Upper lobe of left lung (tissue), 6 donors: ENCODE measurements around the gene ZNF653. TPM values are rescaled to one million over a fixed set of nuclear protein-coding genes. Genes with fewer than 3 reads are reported as not detected.
A peak's percentile ranks its signal among the peaks of the same experiment; 100 is the strongest.
"Not testable (repeated sequence)": the region's sequence is repeated elsewhere in the genome, so short reads cannot be mapped to it uniquely, and the experiment has no call there.

Experiments used
- ATAC-seq, 2 donors: fragments of 200-7000 bp; cut with Tn5 transposase; one replicate each; pipeline ENCODE4 v1.9.1; 2022; ENCODE audit warnings: mild to moderate bottlenecking in 2 of 2, moderate library complexity in 2 of 2; ENCODE audit not compliant: low FRiP score in 2 of 2
- DNase-seq, 2 donors: peaks; one replicate each; pipeline ENCODE4 v3.0.0-alpha.2; 2019 to 2020
- H3K27ac ChIP-seq, 4 donors: fragments of 200-600 bp; sonication (generic); one replicate each; pipeline ENCODE4 v1.5.1; 2016 to 2019
- H3K27me3 ChIP-seq, 4 donors: fragments of 200-600 bp; sonication (generic); one replicate each; pipeline ENCODE4 v1.5.1; 2017 to 2019
- H3K36me3 ChIP-seq, 4 donors: fragments of 200-600 bp; sonication (generic); one replicate each; pipeline ENCODE4 v1.5.1; 2016 to 2019
- H3K4me1 ChIP-seq, 4 donors: fragments of 200-600 bp; sonication (generic); one replicate each; pipeline ENCODE4 v1.5.1; 2018 to 2019
- H3K4me3 ChIP-seq, 4 donors: fragments of 200-600 bp; sonication (generic); one replicate each; pipeline ENCODE4 v1.5.1; 2017 to 2019; ENCODE audit warnings: mild to moderate bottlenecking in 2 of 4, moderate library complexity in 1 of 4
- H3K9me3 ChIP-seq, 4 donors: fragments of 200-600 bp; sonication (generic); one replicate each; pipeline ENCODE4 v1.5.1; 2018 to 2019
- EP300 ChIP-seq, 4 donors: sonication (generic); formaldehyde crosslinking; IDR thresholded peaks; one replicate each; pipeline ENCODE4 v1.5.1; 2017; ENCODE audit warnings: antibody characterized with exemption in 4 of 4, control low read depth in 2 of 4
- POLR2A ChIP-seq, 4 donors: fragments of 450-650 bp; IDR thresholded peaks; one replicate each; pipeline ENCODE4 v1.5.1; 2016 to 2017; ENCODE audit warnings: antibody characterized with exemption in 4 of 4, mild to moderate bottlenecking in 2 of 4
- POLR2AphosphoS5 ChIP-seq, 2 donors: sonication (generic); formaldehyde crosslinking; IDR thresholded peaks; one replicate each; pipeline ENCODE4 v1.5.1; 2017; ENCODE audit warnings: antibody characterized with exemption in 2 of 2
- WGBS, 2 donors: methylation state at CpG; one replicate each; pipeline ENCODE4 v1.1.5; 2017 to 2018; 5-methylcytosine and 5-hydroxymethylcytosine counted together
- total RNA-seq, 6 donors: library from RNA; depleted of rRNA in 4 of 6; stranded (reverse); fragments of >200 nt in 4 of 6; gene quantifications; one replicate each; pipeline versions ENCODE4 v1.1.0 to v1.2.1, GENCODE V29; 2016 to 2021
- TF ChIP-seq, protein P1 (sequence below), 6 experiments: fragments of 450-650 bp in 4 of 6; fragments of 200-600 bp in 2 of 6; sonication (generic) in 2 of 6; IDR thresholded peaks; one replicate each; pipeline ENCODE4 v1.5.1; 2016 to 2019; ENCODE audit warnings: antibody characterized with exemption in 6 of 6
- donor health status: DM: no; HTN: no; CAD: no; lungs with moderate emphysema.
- donor health status: DM: no; HTN: yes; CAD: no; lungs with severe emphysema.

Gene ZNF653
- total RNA-seq, 6 donors from 2014 or later: 6.8 to 30.4 (median 10.3) TPM

DNA sequence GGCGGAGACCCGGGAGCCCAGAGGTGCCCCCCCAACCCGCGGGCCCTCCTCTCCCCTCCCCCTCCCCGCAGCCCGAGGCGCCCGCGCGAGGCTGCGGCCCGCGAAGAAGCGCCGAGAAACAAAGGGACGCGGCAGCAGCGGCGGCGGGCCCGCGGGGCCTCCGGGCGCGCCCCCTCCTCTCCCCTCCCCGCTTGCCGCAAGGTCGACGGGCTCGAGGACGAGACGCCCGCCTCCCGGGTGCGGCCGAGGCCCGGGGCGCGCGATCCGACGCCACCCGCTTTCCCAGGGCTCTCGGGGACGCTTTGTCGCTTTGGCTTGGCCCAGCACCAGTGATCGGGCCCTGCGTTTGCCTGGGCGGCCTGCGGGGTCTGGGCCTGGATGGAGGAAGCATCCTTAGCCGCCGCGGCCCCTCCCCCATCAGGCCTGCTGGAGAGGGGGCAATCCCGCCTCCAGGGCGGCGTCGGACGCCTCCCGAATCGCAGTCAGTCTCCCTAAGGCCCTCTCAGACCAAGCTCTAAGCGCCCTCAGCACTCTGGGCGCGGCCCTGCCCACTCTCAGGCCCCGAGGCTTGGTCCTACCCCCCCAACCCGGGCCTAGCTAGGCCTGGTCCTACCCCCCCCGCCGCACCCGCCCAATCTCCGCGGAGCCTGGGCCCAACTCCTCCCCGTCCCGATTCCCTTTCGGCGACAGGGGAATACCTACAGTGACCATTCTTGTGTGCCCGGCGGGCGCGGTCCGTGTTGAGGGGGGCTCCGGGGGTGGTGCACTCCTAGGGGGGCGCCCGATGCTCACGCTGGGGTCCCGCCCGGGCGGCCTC lies 25.5 kb downstream of the ZNF653 start:
- Histone ChIP-seq H3K27ac (no peak overlapping the region), H3K9me3 (no peaks in the 10 kb centered on the region), H3K27me3 (peaks cover 2 to 37% (median 30%) of the 10 kb centered on the region in 4 donors), H3K36me3 (peaks cover 0 to 10% (median 5%) of the 10 kb centered on the region in 4 donors), H3K4me1 (peaks cover 32 to 50% (median 40%) of the 10 kb centered on the region in 4 donors), H3K4me3 (peak overlapping the region in 2 of 4 donors; percentile 15 to 17)
- no peak for ATAC-seq
- peak in 1 of 2 donors; percentile 83 for DNase-seq
- TF ChIP-seq POLR2A (IDR thresholded peaks at IDR 0.05): no peak
- TF ChIP-seq, protein P1, sequence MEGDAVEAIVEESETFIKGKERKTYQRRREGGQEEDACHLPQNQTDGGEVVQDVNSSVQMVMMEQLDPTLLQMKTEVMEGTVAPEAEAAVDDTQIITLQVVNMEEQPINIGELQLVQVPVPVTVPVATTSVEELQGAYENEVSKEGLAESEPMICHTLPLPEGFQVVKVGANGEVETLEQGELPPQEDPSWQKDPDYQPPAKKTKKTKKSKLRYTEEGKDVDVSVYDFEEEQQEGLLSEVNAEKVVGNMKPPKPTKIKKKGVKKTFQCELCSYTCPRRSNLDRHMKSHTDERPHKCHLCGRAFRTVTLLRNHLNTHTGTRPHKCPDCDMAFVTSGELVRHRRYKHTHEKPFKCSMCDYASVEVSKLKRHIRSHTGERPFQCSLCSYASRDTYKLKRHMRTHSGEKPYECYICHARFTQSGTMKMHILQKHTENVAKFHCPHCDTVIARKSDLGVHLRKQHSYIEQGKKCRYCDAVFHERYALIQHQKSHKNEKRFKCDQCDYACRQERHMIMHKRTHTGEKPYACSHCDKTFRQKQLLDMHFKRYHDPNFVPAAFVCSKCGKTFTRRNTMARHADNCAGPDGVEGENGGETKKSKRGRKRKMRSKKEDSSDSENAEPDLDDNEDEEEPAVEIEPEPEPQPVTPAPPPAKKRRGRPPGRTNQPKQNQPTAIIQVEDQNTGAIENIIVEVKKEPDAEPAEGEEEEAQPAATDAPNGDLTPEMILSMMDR (IDR thresholded peaks at IDR 0.05): no peak
- no peak for TF ChIP-seq EP300 (IDR thresholded peaks at IDR 0.05)
- no peak for TF ChIP-seq POLR2AphosphoS5 (IDR thresholded peaks at IDR 0.05)
- 7 to 13% methylated on average over 7 to 65 of the region's 86 CpGs for WGBS, 2 donors

DNA sequence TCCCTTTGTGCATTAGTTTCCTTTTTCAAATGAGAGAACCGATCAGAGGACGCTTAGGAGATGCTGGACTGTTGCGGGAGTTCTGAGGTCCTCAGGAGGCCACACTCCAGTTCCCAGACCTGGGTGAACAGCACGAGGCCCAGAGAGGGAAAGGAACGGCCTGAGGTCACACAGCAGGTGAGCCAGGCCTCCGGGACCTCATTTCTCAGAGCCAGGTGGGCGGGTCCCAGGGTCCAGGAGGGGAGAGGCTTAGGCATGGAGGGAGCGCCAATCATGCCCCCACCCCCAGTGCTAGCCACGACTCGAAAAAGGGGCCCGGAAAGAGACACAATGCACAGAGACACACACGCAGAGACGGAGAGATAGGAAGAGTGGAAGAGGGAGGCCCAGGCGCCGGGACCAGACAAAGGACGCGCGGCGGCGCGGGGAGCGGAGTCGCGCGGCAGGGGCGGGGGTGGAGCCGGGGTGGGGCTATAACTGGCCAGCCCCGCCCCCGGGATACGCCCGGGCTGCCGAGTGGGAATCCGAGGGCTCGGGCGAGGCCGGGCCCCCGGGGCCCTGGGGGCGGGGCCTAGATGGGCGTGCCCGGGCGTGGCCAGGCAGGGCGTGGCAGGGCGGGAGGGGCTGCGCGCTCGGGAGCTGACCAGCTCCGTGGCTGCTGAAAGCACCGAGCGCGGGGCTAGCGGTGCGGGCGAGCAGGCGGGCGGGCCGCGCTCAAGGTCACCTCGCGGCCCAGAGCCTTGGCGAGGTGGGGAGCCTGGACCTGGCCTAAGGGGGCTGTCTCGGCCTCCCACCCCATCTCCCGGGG lies 26.3 kb downstream of the ZNF653 start:
- peaks cover 2 to 37% (median 30%) of the 10 kb centered on the region in 4 donors for H3K27me3 ChIP-seq
- TF ChIP-seq, protein P1 (IDR thresholded peaks at IDR 0.05): no peak
- TF ChIP-seq POLR2AphosphoS5 (IDR thresholded peaks at IDR 0.05) (no peak), POLR2A (IDR thresholded peaks at IDR 0.05) (no peak), EP300 (IDR thresholded peaks at IDR 0.05) (no peak)
- peak overlapping the region in 2 of 4 donors; percentile 15 to 17 for H3K4me3 ChIP-seq
- no peak overlapping the region for H3K27ac ChIP-seq
- no peaks in the 10 kb centered on the region for H3K9me3 ChIP-seq
- DNase-seq (peak in 1 of 2 donors; percentile 91), ATAC-seq (peak in 1 of 2 donors; percentile 25)
- WGBS, 2 donors: 31 to 40% methylated on average over 24 to 42 of the region's 62 CpGs
- peaks cover 0 to 9% (median 5%) of the 10 kb centered on the region in 4 donors for H3K36me3 ChIP-seq
- peaks cover 32 to 50% (median 40%) of the 10 kb centered on the region in 4 donors for H3K4me1 ChIP-seq

DNA sequence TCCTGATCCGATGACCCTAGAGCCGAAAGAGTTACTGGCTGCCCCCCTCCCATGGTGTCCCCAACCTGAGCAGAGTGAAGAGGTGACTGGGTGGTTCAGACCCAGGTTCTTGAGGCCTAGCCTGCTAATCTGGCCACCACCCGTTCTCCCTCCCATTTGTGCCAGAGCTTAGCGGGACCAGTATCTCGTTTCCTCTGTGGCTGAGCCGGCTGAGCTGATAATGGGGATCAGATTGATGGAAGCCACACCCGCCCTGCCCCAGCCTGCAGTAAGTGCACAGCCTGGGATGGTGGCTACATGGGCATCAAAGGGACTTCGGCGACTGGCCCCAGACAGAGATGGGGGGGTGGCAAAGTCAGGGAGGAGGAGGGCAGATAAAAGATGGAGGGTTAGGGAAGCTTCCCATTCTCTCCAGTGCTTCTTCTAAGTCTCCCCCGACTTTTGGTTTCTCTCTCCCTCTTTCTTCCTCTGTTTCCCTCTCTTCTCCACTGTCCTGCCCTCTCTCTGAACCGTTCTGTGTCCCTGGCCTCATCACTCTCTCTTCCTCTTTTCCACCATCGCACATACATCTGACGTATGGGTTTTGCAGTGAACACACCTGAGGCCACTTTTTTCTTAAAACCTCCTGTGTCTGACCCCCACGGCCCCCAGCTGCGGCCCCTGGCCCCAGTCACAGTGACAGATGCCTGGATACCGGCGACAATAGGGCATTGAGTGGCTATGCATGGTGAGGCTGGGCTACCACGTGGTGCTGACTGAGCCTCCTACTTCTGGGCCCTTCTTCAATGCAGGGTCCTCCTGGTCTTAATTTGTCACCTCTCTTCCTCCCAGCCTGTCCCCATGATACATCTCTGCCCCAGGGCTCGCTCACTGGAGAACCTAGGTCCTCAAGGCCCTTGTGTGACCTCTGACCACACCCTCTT lies 27.2 kb downstream of the ZNF653 start:
- Histone ChIP-seq H3K4me3 (no peak overlapping the region), H3K9me3 (no peaks in the 10 kb centered on the region), H3K36me3 (peaks cover 0 to under 1% (median under 1%) of the 10 kb centered on the region in 4 donors), H3K27me3 (peaks cover 2 to 37% (median 30%) of the 10 kb centered on the region in 4 donors), H3K27ac (no peak overlapping the region), H3K4me1 (peaks cover 31 to 46% (median 39%) of the 10 kb centered on the region in 4 donors)
- TF ChIP-seq POLR2A (IDR thresholded peaks at IDR 0.05) (no peak), EP300 (IDR thresholded peaks at IDR 0.05) (no peak), POLR2AphosphoS5 (IDR thresholded peaks at IDR 0.05) (no peak)
- TF ChIP-seq, protein P1 (IDR thresholded peaks at IDR 0.05): no peak
- ATAC-seq (no peak), DNase-seq (no peak)
- whole genome bisulfite sequencing, 2 donors: 57 to 64% methylated on average over 18 to 19 of the region's 19 CpGs

DNA sequence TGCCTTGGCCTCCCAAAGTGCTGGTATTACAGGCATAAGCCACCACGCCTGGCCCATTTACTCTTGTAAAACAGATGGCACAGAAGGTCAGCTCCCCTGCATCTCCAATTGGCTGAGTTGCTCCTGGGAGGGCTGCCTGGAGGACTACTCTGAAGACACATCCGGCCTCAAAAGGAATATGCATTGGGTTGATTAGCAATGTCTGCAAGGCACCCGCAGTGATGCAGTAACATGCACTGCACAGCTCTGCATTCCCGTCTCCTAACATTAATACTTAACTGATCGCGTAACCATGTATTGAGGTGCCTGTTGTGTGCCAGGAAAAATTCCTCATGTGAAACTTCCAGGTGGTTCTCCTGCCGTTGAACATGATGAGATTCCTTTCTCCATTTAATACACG lies 29.8 kb downstream of the ZNF653 start:
- H3K9me3 ChIP-seq: no peaks in the 10 kb centered on the region
- no peak overlapping the region for H3K4me3 ChIP-seq
- ATAC-seq (no peak), DNase-seq (no peak)
- WGBS, 2 donors: 75 to 78% methylated on average over 6 to 8 of the region's 8 CpGs
- H3K36me3 ChIP-seq: no peaks in the 10 kb centered on the region
- TF ChIP-seq, protein P1 (IDR thresholded peaks at IDR 0.05): no peak
- TF ChIP-seq EP300 (IDR thresholded peaks at IDR 0.05): no peak
- TF ChIP-seq POLR2A (IDR thresholded peaks at IDR 0.05): no peak
- no peak for TF ChIP-seq POLR2AphosphoS5 (IDR thresholded peaks at IDR 0.05)
- H3K27me3 ChIP-seq: peaks cover 2 to 17% (median 15%) of the 10 kb centered on the region in 4 donors
- H3K4me1 ChIP-seq: peaks cover 15 to 20% (median 18%) of the 10 kb centered on the region in 4 donors
- no peak overlapping the region for H3K27ac ChIP-seq

DNA sequence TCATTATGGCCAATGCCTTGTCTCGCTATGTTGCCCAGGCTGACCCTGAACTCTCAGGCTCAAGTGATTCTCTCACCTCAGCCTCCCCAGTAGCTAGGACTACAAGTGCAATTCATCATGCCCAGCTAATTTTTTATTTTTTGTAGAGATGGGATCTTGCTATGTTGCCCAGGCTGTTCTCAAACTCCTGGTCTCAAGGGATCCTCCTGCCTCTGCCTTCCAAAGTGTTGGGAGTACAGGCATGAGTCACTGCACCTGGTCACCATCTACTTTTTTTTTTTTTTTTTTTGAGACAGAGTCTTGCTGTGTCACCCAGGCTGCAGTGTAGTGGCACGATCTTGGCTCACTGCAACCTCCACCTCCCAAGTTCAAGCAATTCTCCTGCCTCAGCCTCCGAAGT lies 30.3 kb downstream of the ZNF653 start:
- not testable (repeated sequence) for ATAC-seq

More for the DNA sequence above, 30.3 kb downstream of the ZNF653 start:
- not testable (repeated sequence) for H3K27ac ChIP-seq, H3K9me3 ChIP-seq, DNase-seq, H3K4me3 ChIP-seq, H3K36me3 ChIP-seq
- WGBS, 2 donors: 96 to 100% methylated on average over 3 of the region's 3 CpGs
- H3K4me1 ChIP-seq: peaks cover 12 to 15% (median 13%) of the 10 kb centered on the region in 4 donors
- H3K27me3 ChIP-seq: peaks cover 2 to 12% (median 10%) of the 10 kb centered on the region in 4 donors
